GM12873 (cell line): ENCODE results near the gene OPN4.

ENCODE experiments used
- TF ChIP-seq, protein P1 (sequence below): IDR thresholded peaks from 2 replicates; pipeline ENCODE4 v1.5.1; 2012; ENCODE audit warnings: low read depth, mild to moderate bottlenecking, moderate library complexity, low read length, control low read depth; ENCODE audit not compliant: insufficient read depth; ENCODE audit errors: missing control alignments

OPN4 gene

DNA sequence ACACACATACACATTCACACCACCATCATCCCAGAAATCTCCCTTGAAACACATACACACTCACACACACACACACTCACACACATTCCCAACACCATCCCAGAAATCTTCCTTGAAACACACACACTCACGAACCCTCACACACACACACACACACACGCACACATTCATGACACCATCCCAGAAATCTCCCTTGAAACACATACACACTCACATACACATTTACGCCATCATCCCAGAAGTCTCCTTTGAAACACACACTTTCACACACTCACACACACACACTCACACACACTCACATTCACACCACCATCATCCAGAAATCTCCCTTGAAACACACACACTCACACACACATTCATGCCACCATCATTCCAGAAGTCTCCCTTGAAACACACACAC, 360 bp upstream of the OPN4 start:
- TF ChIP-seq, protein P1, sequence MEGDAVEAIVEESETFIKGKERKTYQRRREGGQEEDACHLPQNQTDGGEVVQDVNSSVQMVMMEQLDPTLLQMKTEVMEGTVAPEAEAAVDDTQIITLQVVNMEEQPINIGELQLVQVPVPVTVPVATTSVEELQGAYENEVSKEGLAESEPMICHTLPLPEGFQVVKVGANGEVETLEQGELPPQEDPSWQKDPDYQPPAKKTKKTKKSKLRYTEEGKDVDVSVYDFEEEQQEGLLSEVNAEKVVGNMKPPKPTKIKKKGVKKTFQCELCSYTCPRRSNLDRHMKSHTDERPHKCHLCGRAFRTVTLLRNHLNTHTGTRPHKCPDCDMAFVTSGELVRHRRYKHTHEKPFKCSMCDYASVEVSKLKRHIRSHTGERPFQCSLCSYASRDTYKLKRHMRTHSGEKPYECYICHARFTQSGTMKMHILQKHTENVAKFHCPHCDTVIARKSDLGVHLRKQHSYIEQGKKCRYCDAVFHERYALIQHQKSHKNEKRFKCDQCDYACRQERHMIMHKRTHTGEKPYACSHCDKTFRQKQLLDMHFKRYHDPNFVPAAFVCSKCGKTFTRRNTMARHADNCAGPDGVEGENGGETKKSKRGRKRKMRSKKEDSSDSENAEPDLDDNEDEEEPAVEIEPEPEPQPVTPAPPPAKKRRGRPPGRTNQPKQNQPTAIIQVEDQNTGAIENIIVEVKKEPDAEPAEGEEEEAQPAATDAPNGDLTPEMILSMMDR = no peak

DNA sequence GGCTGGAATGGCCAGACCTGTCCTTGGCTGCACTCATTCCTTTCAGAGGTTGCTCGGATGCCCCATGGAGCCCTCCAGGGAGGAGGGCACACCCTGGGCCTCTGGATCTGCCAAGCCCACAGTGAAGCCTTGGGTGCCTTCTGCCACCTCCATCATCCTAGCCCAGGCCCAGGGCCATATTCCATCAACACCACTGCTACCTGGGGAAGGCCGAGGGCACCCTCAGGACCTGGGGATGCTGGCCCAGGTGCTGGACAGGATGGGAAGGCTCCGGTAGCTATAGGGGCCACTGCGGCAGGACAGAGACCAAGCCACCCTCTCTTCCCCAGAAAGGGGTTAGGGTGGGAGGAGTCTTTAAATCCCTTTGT, 810 bp downstream of the OPN4 start:
- TF ChIP-seq, protein P1 = no peak

DNA sequence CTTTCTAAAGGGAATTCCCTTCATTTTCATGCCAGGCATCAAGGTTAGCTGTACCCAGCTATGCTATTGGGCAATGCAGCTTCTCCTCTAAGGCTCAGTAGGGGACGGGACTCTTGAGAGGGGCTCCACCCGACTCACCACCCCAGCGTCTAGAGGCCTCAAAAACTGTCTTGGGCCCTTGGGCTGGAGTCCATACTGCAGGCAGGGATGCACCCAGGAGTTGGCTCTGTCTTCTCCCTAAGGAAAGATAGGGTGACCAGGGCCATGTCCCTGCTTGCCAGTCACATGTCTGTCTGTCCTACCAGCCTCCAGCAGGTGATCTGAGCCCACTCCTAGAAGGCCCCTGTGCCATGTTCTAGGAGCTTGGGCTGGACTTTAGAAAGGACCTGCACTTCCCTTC, 1.2 kb downstream of the OPN4 start:
- TF ChIP-seq, protein P1 = no peak

DNA sequence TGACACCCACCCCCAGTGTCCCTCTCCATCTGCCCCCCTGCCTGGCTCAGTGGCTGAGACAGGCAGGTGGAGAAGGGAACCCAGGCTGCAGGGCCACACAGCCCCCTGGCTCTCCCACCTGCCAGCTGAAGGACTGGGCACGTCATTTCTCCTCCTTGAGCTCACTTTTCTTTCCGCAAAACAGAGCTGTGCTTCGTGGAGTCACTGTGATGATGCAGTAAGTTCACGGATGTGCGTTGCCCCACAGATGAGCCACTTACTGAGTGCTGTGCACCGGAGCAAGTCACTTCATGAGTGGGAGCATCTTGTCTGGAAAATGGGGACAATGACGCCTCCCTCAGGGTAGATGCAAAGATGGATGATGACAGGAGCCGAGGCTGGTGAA, 2.7 kb downstream of the OPN4 start:
- TF ChIP-seq, protein P1 = no peak

DNA sequence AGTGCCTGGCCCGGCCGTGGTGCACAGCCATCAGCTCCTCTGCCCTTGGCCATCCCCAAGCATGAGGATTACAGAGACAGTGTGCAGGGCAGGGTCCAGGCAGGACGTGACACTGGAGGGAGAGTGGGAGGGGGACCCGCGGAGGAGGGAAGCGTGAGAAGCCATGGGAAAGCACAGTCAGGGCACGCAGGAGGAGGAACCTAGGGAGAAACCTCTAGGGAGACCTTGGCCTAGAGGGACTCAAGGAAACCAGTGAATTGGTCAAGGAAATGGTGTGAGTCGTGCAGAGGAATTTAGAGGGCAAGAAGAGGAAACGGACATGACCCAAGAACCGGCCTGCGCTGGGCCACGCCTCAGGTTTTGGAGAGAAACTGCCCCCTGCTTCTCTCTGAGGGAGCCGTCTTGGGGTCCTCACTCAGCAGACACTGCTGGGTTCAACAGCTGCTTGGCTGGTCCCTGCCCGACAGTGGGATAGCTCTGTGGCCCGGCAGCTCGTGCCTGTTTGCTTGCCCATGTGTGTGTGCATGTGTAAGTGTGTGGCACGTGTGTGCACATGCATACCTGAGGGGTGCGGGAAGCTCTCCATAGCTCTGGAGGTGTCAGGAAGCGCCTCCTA, 3.2 kb downstream of the OPN4 start:
- TF ChIP-seq, protein P1 = no peak

DNA sequence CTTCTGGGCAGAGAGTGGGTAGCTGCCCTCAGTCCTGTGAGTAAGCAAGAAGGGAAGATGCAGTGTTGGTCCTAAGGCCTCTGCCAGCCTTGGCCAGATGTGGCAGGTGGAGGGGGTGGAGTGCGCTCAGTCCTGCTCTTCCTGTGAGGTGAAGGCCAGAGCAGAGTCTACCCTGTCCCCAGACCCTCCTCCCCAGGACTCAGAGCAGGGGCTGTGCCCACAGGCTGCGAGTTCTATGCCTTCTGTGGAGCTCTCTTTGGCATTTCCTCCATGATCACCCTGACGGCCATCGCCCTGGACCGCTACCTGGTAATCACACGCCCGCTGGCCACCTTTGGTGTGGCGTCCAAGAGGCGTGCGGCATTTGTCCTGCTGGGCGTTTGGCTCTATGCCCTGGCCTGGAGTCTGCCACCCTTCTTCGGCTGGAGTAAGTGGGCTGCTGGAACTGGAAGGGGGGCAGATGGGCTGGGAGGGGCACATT, 4.0 kb downstream of the OPN4 start:
- TF ChIP-seq, protein P1 = no peak

DNA sequence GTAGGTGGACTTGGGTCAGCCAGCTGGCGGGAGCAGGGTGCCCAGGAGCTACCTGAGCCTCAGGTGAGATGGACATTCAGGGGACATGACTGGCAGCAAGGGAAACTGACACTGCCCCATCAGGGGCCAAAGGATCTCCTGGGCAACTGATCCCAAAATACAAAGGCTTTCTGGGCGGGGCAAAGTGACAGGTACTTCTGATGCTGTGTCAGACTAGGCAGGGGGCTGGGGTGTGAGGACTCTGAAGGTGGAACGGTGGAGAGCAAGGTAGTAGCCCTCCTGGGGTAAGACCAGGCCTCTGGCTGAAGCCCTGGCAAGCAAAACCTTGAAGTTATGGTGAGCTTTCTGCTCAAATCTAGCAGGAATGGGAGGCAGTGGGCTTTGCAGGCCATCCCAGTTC, 4.4 kb downstream of the OPN4 start:
- TF ChIP-seq, protein P1 = no peak
